K562 (cell line): ENCODE data around the gene LMNTD2. TPM values are rescaled to one million over a fixed set of nuclear protein-coding genes. Genes with fewer than 3 reads are reported as not detected.

Source experiments
- ATAC-seq: fragments of 200-7000 bp; cut with Tn5 transposase; 3 replicates; pipeline ENCODE4 v1.9.1; 2020; ENCODE audit warnings: moderate library complexity
- BruUV-seq: library from RNA; stranded (reverse); fragments of 400-500 nt; replicated peaks from 2 replicates; lab custom pipeline; 2021; lab: Mats Ljungman, UMichigan
- CTCF ChIA-PET: fragments of 300-600 bp; formaldehyde crosslinking; extraction: SDS; loops from one replicate; lab custom pipeline; 2021; ENCODE audit warnings: low intra/inter-chr PET ratio; lab: Yijun Ruan, JAX
- POLR2A ChIA-PET: fragments of 300-600, 350-650 bp; sonication (Branson Sonifier 250); formaldehyde crosslinking; extraction: SDS; loops from one replicate; lab custom pipeline; 2021; ENCODE audit warnings: antibody characterized with exemption, inconsistent platforms; lab: Yijun Ruan, JAX
- DNase-seq, 4 experiments: peaks; one replicate each; pipeline versions ENCODE4 v3.0.0 to v3.0.0-alpha.2; 2011 to 2018; ENCODE audit warnings: low spot score in 3 of 4, mixed read lengths in 3 of 4; ENCODE audit errors: extremely low read depth in 1 of 4
- FAIRE-seq: peaks from 2 replicates; lab custom pipeline; 2011; peaks lifted over from hg19 to GRCh38; lab: Jason Lieb, UNC
- H2AFZ ChIP-seq: 2 replicates; pipeline ENCODE4 v1.6.0; 2011; ENCODE audit warnings: low read depth, low read length, control low read depth, inconsistent platforms
- H3K27ac ChIP-seq: fragments of 200-600 bp; 3 replicates; pipeline ENCODE4 v1.8.0; 2011; ENCODE audit warnings: low read depth, mild to moderate bottlenecking, control low read depth, inconsistent platforms, low read length, moderate library complexity, mixed read lengths; ENCODE audit errors: extremely low read depth
- H3K27me3 ChIP-seq, 2 experiments: fragments of 300-600 bp in 1 of 2; 2 replicates in 1 of 2; 3 replicates in 1 of 2; pipeline versions ENCODE4 v1.6.0 to v1.8.0; 2011; ENCODE audit warnings: inconsistent platforms in 2 of 2, low read length in 2 of 2, mild to moderate bottlenecking in 1 of 2, mixed read lengths in 1 of 2, moderate library complexity in 1 of 2; ENCODE audit not compliant: control insufficient read depth in 2 of 2, insufficient read depth in 2 of 2
- H3K36me3 ChIP-seq: fragments of 300-600 bp; 3 replicates; pipeline ENCODE4 v1.8.0; 2011; ENCODE audit warnings: mild to moderate bottlenecking, low read length, inconsistent platforms; ENCODE audit not compliant: control insufficient read depth, insufficient read depth
- H3K4me1 ChIP-seq, 2 experiments: fragments of 200-600 bp in 1 of 2; replicated peaks in 1 of 2; 2 replicates in 1 of 2; 3 replicates in 1 of 2; pipeline versions ENCODE4 v1.5.1 to v1.8.0; 2011; ENCODE audit warnings: inconsistent platforms in 2 of 2, low read length in 2 of 2, mild to moderate bottlenecking in 1 of 2, mixed read lengths in 1 of 2, moderate library complexity in 1 of 2; ENCODE audit not compliant: control insufficient read depth in 2 of 2, insufficient read depth in 2 of 2
- H3K4me2 ChIP-seq: 2 replicates; pipeline ENCODE4 v1.6.1; 2011; ENCODE audit warnings: low read length, control low read depth, inconsistent platforms, mixed read lengths; ENCODE audit not compliant: insufficient read depth
- H3K4me3 ChIP-seq: fragments of 200-600 bp; sonication (generic), shearing (Covaris generic); 2 replicates; pipeline ENCODE4 v1.5.1; 2016; ENCODE audit warnings: control low read depth, inconsistent platforms
- H3K79me2 ChIP-seq: fragments of 200-600 bp; 3 replicates; pipeline ENCODE4 v1.8.0; 2011; ENCODE audit warnings: low read length, inconsistent platforms; ENCODE audit not compliant: control insufficient read depth, insufficient read depth
- H3K9ac ChIP-seq, 2 experiments: 2 replicates each; pipeline versions ENCODE4 v1.6.0 to v1.6.1; 2011; ENCODE audit warnings: low read depth in 2 of 2, low read length in 2 of 2, control low read depth in 1 of 2, inconsistent platforms in 1 of 2, mild to moderate bottlenecking in 1 of 2, mixed read lengths in 1 of 2; ENCODE audit not compliant: insufficient read depth in 1 of 2
- H3K9me1 ChIP-seq: one replicate; pipeline ENCODE4 v1.6.0; 2011; ENCODE audit warnings: inconsistent platforms, mild to moderate bottlenecking, low read length, moderate library complexity; ENCODE audit not compliant: control insufficient read depth, insufficient read depth
- H3K9me3 ChIP-seq: replicated peaks from 2 replicates; pipeline ENCODE4 v1.5.1; 2011; ENCODE audit warnings: low read depth, low read length, inconsistent platforms; ENCODE audit not compliant: control insufficient read depth, insufficient read depth
- H4K20me1 ChIP-seq: replicated peaks from 2 replicates; pipeline ENCODE4 v1.6.1; 2011; ENCODE audit warnings: low read length, inconsistent platforms, mixed read lengths; ENCODE audit not compliant: control insufficient read depth, insufficient read depth
- BCOR ChIP-seq: fragments of 450-650 bp; IDR thresholded peaks from 2 replicates; pipeline ENCODE4 v1.6.1; 2016
- FOSL1 ChIP-seq: fragments of 200-800 bp; sonication (Bioruptor generic); conservative IDR thresholded peaks from 2 replicates; pipeline ENCODE4 v1.6.1; 2016; ENCODE audit warnings: missing genetic modification characterization, missing compliant biosample characterization
- HDAC1 ChIP-seq, 2 experiments: fragments of 450-650 bp; IDR thresholded peaks; 2 replicates each; pipeline ENCODE4 v1.6.1; 2016 to 2017; ENCODE audit warnings: inconsistent platforms in 1 of 2, mild to moderate bottlenecking in 1 of 2, moderate library complexity in 1 of 2
- ZNF165 ChIP-seq: fragments of 250-450 bp; sonication (Bioruptor Pico); IDR thresholded peaks from 2 replicates; pipeline ENCODE4 v1.4.0; 2020; ENCODE audit warnings: borderline replicate concordance
- ZSCAN29 ChIP-seq: fragments of 450-650 bp; IDR thresholded peaks from 2 replicates; pipeline ENCODE4 v1.6.1; 2017
- WGBS: fragments of 100-300 bp; shearing (Covaris generic); methylation state at CpG from one replicate; pipeline ENCODE4 v1.1.6; 2016; ENCODE audit warnings: low coverage, mixed read lengths; ENCODE audit not compliant: insufficient coverage; ENCODE audit errors: missing lambda C conversion rate; 5-methylcytosine and 5-hydroxymethylcytosine counted together
- in situ Hi-C: fragments of 300-500 bp; cut with MboI; formaldehyde crosslinking; loops from 4 replicates; pipeline ENCODE4 v1.15.0; 2018; ENCODE audit warnings: inconsistent platforms, mixed read lengths
- intact Hi-C: fragments of 100-400 bp; cut with micrococcal nuclease; formaldehyde crosslinking; loops from 2 replicates; pipeline ENCODE4 v1.14.2; 2022
- polyA plus RNA-seq, 8 experiments: library from polyadenylated mRNA; depleted of rRNA in 4 of 8; stranded (reverse) in 5 of 8; unstranded in 3 of 8; fragments of >200 nt; fragmentation: Nextera tagmentation in 2 of 8; fragmentation: Illumina TruSeq in 1 of 8; extraction: Ambion mirVana in 2 of 8; extraction: Trizol in 1 of 8; gene quantifications; 2 replicates each; pipeline versions ENCODE4 v1.2.1 to v1.2.3, GENCODE V29; 2011 to 2014; ENCODE audit warnings: inconsistent platforms in 1 of 8, missing spikeins in 1 of 8
- total RNA-seq, 7 experiments: library from RNA; depleted of rRNA in 6 of 7; stranded (reverse); fragments of >200 nt in 6 of 7; fragmentation: Illumina TruSeq in 2 of 7; extraction: Trizol in 2 of 7; gene quantifications; 2 replicates each; pipeline versions ENCODE4 v1.2.1 to v1.2.3, GENCODE V29; 2011 to 2021; ENCODE audit warnings: low replicate concordance in 1 of 7

LMNTD2 gene
- total and polyA plus RNA-seq, 9 of the 15 experiments (the other 6 are each of a cell fraction or from before 2014, with no cell fraction given): 0.48 to 4.2 (median 1.5) TPM; not detected in 3

DNA sequence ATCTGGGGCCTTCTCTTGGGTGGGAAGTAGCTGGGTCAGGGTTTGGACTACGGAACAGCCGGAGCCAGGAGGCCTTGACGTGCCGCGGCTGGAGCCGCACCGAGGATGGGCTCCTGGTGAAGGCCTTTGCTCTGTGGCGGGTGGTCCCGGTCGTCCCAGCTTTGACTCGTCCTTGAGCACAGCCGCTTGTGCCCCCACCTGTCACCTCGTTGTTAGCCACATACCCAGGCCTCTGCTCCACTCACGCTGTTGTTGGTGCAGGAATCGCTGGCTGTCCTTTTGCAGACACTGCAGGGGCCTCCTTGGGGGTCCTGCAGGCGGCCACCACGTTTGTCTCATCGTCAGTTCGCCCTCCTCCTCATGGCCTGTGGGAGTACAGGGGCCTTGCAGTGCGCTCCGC is 32.8 kb upstream of the LMNTD2 start (continued):
- TF ChIP-seq ZNF165 (CRISPR knock-in tag): no peak

DNA sequence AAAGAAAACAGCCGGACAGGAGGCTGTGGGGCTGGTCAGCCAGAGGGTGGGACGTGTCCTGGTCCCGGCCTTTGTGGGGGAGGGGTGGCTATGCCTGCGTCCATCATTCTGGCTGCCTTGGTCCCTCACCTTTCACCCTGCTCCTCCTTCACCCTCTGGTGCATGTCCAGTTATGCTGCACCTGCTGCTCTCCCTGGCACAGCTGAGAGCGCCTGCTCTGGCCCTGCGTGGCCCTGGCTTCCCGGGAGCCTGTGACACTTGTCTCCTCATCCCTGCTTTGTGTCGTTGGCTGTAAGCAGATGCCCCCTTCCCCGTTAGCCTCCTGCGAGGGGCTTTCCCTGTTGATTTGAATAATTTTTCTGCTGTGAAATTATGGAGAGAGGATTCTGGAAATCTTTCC is 32.4 kb upstream of the LMNTD2 start:
- ChIA-PET CTCF (no interaction called here), POLR2A (interaction anchor here (1.0 kb wide), 1 partner anchor 21 kb away, joined by 3 read pairs; no protein-coding TSS in a partner anchor)
- Histone ChIP-seq H2AFZ (no peak overlapping the region), H3K9me1 (no peaks in the 10 kb centered on the region), H3K4me3 (no peak overlapping the region), H3K27ac (no peak overlapping the region), H3K9ac (no peak overlapping the region), H3K9me3 (no peaks in the 10 kb centered on the region), H4K20me1 (no peaks in the 10 kb centered on the region; the same call in 1 of the 2 replicates), H3K4me2 (no peak overlapping the region), H3K79me2 (peaks cover 16% of the 10 kb centered on the region), H3K27me3 (no peaks in the 10 kb centered on the region), H3K4me1 (peaks cover 3 to 24% of the 10 kb centered on the region in 2 experiments; a peak in 3 of 5 replicates), H3K36me3 (peaks cover 96% of the 10 kb centered on the region)
- 96% methylated on average over 9 of the region's 10 CpGs for WGBS
- ATAC-seq (no peak), DNase-seq (no peak), FAIRE-seq (no peak)
- TF ChIP-seq BCOR: no peak
- no peak for TF ChIP-seq ZSCAN29
- TF ChIP-seq HDAC1 (IDR thresholded peaks at IDR 0.05): no peak
- TF ChIP-seq FOSL1 (tag): no peak
- no TSS peak for BruUV-seq
- intact Hi-C loops: no loop called here
- in situ Hi-C loops: no loop called here
